GM18511 (cell line): Measurements from ENCODE around the gene CISH.

Experiments used
- ATAC-seq: cut with Tn5 transposase; IDR thresholded peaks from one replicate; pipeline ENCODE4 v1.9.1; 2021; ENCODE audit warnings: mild to moderate bottlenecking, moderate library complexity; ENCODE audit not compliant: unreplicated experiment

CISH gene

DNA sequence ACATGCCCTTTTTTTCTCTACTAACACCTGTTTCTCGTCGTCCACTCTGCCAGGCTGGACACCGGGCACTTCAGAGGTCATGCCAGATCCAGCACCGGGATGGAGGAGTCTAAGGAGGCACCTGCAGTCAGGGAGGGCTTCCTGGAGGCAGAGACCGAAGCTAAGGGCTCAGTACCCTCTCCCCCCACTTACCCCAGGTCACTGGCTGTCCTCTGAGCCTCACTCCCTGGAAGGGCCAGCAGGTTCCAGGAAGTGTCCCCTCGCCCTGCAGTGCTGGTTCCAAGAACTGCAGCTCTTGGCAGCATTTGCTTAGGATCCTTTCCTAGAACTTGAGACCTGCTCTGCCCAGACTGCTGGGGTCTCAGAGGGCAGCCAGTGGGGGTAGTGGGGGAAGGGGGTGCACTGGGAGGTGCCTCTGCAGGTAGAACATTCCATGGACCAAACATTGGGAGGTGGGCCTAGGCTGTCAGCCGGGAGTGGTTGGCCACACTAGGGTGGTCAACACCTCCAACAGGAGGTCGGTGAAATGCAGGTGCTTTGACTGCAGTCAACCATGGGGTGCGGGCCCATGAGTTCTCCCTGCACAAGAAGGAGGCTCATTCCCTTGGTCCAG is 11.3 kb downstream of the CISH start:
- ATAC-seq, result no peak

DNA sequence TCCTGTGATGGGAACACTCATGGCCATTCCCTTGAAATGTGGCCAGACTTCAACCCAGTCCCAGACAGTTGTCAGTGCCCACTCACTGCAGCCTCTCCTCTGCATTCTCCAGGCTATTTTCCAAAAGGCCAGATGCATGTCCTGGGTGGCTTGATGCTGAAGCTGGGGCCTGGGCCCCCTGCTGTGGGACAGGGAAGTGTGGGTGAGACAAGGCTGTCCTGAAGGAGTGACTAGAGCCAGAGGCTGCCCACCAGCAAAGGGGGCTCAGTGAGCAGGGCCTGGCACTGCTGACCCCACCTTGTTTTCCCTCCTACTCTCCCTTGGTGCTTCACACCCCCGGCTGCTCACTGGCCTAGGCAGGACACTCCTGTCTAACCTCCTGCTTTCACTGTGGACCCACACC is 11.9 kb downstream of the CISH start:
- no peak for ATAC-seq

DNA sequence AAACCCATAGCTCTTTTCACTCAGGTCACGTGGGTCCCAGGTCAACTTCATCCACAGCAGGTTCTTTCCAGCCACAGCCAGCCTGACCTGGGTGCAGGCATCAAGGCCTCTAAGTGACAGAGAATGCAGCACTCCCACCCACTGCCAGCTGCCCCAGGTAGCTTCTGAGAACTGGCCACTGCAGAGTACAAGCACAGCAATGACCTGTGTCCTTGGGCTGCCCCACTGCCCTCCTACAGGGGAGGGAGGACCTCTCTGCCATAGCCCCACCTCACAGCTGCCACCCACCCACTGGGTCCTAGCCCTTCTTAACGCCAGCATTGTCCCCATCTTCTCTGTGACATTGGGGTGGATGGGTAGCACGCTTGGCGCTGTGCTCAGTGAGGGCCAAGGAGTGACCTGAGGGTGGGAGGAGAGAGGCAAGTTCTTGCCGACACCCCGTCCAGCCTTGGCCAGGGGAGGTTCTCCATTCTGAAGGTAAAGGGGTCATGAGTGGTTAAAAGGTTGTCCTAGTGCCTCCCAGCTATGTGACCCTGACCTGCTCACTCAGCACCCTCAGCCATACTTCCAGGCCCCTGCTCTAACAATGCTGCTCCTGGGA is 12.4 kb downstream of the CISH start:
- ATAC-seq, result no peak

DNA sequence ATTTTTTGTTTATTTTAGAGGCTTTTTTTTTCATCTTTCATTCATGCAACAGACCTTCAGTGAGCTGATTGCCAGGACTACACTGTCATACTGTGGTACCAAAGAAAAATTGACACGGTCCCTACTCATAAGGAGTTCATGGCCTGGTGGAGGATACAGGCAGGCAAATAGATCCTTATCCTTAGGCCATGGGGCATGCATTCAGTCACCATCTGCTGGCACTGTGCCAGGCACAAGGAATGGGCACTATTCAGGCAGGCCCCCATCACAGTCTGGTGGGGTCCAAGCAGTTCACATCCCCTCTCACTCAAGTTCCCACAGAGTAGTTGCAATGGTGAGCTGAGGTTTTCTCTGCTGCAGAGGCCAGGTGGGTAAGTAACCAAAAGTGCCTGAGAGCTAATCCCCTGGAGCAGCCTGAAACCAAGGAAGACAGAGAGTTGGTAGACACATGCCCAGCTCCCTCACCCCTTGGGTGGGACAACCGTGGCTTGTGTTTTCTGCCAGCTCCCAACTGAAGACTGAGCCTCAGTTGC is 17.3 kb downstream of the CISH start:
- no peak for ATAC-seq

DNA sequence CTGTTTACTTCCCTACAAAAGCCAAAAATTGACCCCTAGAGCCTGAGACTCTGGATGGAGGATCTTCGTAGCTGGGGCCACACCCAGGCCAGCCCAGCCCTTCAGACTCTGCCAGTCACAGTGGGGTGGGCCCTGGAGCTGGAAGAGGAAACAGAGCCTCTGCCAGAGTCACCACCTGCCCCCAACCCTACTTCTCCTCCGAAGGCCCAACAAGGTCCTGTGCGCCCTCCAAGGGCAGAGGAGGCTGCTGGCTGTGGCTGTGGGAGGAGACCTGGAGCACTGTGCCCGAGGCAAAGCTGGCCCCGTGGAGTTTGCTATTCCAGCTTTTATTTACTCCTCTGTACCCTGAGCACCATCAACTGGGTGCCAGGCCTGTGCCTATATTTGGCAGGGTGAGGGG is 19.0 kb downstream of the CISH start:
- no peak for ATAC-seq

DNA sequence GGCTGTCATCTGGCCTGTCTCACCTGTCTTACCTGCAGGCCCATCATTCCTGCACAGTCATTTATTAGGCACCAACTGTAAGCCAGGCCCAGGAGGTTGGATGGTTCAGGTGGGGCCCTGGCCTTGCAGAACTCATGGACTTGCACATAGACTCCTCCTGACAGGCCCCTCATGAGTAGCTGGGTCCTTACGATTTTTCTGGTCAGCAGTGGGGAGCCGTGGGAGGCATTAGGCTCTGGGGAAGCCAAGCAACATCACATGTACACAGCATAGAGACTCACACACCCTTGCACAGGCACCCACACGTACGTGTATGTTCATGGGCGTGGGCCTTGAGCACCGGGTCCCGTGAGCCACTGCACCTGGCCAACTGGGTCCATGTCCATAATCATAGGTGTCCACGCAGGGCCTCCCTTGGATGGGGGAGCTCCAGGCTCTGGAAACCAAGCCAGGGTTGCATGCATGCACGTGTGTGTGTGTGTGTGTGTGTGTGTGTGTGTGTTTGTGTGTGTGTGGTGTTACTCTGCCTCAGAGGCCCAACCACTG is 20.3 kb downstream of the CISH start:
- ATAC-seq, result peak; percentile 2

DNA sequence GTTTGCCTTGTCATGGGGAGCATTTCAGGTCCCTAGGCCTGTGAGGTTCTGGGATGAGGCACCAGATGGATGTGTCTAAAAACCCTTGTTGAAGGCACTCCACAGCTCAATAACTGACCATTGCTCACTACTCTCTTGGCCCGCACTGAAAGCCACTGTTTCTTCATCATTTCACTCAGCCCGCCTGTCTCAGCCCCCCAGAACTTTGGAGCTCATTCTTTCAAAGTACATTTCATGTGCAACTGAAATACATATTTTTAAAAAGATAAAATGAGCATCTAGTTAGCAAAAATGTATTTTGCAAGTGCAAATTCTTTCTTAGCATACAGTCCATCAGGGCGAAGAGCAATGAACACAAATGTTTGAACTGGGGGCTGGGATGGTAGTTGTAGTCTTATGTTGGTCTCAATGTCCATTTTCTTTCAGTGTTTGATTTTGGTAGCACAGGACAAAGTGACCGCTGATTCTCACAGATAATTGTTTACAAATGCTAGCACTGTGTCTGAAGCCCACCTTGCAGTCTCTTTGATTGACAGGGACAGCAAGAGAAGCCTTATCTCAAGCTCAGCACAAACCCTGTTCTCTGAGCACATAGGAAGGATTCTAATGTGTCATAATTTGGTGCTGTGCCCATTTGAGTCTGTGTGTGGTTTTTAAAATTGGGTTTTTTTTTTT is 22.7 kb downstream of the CISH start:
- no peak for ATAC-seq

DNA sequence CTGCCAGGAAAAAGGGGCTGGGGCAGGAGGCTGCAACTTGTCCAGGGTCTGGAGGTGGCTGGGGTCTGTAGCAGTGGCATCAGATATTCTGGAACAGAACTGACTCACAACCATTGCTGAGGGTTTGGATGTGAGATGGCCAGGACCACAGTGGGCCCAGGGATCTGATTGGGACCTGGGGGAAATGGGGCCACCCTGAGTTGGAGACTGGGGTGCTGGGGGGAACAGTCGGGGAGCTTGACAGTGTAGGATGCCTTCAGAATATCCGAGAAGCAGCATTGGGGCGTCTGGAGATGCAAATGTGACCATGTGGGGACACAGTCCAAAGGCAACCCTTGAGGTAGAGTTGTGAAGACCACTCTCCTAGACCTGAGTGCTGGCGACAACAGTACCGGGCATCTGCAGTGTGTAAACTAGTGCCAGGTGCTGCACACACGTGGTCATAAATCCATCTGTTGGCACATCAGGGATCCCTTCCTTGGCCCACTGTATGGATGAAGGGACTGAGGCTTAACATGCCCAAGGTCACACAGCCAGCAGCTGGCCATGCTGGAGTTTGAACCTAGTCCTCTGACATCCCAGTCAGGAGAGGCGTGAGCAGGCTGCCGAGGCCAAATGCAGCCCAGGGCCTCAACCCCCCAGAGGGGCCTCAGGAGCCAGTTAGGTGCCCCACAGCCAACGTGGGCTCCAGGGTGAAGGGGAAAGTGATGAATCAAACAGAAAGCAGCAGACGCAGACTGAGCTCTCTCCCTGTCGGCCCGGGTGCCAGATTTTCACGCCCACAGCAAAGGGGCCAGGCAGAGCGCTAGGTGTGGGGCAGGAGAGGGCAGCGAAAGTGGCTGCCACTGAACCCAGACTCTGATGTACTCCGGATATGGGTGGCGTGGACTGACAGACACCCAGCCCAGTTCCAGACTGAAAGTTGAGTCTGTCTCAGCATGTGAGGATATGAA is 23.5 kb downstream of the CISH start:
- ATAC-seq, result peak; percentile 53

DNA sequence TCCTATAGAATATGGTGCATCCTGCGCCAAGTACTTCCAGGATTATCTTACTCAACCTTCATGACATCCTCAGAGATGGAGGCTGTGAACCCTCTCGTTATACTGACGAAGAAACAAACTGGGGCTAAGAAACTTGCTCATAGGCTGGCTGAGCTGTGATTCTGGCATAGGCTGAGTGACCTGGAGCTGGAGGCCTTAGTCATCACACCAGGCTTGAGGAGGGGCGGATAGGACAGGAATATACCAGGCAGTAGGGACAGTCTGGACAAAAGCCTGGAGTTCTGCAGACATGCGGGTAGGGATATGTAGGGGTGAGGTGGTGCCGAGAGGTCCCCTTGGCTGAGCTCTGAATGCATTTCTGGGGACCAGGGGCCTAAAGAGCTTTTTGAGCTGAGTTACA is 24.2 kb downstream of the CISH start:
- ATAC-seq, result no peak

DNA sequence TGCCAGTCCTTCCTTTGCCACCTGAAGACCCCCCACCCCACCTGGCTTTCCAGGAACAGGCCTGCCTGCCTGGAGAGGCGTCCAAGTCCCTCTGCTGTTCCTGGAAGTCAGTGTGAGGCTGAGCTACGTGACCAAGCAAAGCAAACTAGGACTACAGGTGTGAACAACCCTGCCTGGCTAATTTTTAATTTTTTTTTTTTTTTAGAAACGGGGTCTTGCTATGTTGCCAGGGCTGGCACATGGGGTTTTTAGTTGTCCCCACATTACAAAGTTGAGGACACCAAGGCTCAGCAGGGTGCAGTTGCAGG is 24.9 kb downstream of the CISH start:
- ATAC-seq, result no peak

DNA sequence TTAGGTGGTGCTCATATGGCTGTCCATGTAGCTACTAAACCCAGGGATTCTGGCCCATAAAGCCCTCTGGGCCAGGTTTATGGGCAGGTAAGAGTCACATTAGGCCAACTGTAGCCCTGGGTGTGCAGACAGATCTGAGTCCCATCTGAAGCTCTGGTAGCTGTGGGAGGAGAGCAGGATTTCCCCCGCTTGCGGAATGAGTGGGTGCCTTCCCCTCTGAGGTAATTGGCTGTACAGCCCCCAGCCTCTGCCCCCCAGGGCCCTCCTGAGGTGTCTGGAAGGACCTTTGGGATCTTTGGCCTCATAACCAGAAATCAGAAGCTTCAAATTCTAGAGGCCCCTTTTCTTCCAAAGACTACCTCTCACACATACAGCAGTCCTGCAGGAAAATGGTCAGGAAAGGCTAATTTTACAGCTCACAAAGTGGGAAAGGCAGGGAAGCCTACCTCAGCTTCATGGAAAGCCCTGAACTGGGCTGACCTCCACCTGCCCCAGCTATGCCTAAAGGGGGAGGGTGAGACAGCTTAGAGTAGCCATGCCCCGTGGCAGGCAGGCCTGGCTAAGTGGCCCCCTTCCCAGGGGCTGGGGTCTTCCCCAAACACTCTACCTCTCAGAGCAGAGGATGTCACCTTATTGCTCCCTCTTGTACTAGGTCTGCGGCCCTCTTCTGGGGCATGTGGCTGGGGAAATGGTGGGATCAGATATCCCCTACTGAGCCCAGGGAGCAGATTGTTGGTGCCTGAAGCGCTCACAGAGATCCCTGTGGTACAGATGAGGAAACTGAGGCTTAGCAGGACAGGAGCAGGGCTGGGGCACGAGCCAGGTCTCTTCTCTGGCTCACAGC is 25.4 kb downstream of the CISH start:
- no peak for ATAC-seq

DNA sequence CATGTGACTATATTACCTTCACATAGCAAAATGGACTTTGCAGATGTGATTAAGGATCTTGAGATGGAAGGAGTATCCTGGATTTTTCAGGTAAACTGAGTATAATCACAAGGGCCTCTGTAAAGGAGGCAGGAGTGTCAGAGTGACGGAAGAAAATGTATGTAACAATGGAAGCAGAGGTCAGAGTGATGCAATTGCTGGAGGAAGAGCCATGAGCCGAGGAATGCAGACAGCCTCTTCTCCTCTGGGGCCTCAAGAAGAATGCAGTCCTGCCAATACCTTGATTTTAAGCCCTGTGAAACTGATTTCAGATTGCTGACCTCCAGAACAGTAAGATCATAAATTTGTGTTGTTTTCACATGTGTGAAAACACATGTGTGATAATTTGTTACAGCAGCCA is 27.2 kb downstream of the CISH start:
- no peak for ATAC-seq

DNA sequence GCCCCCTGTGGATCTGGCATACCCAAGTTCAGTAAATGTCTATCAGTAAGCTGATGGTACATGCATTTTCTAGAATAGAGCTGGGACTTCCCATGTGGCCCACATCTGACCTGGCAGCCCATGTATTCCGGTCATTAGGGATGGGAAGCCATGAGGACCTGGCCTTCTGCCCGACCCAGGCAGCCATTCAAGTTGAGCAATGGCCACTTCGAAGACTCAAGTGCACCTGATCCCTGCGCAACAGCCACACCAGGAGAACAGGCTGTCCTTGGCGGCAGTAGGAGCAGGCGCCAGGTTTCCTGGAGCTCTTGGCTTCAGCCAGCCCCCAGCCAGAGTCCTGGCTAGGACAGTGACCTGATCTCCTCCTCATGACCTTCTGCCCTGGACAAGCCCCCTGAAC is 27.7 kb downstream of the CISH start:
- no peak for ATAC-seq

DNA sequence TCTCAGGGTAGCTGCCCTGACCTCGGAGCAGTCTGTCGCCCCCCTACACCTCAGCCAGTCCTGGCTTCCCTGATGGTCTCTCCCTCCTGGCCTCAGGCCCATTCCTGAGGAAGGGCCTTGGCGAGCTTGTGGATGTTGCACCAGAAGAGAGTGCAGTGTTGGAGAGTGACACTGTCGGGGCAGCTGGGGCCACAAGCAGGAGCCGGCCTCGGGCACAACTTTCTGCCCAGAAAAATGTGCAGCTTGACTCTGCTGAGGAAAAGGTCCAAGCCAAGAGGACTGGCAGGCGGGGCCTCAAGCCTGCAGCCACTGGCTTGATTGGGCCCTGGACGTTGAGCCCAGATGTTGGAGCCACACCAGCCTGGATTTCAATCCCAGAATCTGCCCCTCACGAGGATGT is 29.5 kb downstream of the CISH start:
- ATAC-seq, result no peak

DNA sequence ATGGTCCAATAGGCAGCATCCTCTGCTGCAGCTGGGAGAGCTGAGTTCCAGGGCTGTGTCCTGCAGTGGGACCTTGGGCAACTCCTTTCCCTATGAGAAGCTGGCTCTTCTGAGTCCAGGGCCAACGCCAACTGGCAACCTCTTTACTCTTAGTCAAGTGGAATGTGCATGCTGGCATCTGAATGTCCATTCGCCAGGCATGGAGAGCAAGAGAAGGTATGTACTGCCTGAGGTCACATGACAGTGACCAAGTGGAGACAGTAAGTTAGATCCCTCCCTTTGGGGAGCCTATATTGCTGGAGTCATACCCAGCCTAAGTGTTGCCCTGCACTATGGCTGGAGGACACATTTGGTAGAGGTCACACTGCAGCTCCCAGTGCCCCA is 30.1 kb downstream of the CISH start:
- no peak for ATAC-seq

DNA sequence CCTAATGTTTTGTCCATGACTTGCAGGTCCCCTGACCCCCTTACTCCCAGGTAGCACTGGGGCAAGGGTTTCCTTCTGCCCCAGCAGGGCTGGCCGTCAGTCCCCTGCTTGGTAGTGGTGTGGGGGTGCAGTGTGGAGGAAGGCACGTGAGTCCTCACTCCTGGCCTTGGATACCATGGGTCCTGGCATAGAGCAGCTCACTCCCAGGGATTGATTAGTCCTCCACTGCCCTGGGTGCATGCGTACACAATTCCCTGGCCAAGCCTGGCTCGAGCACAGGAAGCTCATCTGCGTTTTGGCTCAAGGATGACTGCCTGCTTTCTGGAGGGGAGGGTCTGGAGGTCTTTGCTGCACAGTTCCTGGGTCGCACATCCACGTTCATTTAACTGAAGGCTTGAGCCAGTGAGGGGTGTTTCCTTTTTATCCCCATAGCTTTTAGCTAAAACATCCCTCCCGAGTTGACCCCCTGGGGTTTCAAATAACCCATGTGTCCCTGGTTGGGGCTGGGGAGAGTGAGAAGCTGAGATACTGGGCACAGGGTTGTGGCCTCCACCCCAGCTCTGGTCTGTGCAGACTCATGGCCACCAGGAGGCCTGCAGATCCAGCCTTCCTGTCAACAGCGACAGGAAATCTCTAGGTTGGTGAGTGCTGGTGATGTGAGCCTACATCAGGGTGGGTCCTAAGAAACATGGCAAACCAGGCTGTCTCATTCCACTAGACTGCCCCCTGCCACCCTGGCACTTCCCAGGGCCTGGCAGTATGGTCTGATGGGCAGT is 30.7 kb downstream of the CISH start:
- ATAC-seq, result no peak

DNA sequence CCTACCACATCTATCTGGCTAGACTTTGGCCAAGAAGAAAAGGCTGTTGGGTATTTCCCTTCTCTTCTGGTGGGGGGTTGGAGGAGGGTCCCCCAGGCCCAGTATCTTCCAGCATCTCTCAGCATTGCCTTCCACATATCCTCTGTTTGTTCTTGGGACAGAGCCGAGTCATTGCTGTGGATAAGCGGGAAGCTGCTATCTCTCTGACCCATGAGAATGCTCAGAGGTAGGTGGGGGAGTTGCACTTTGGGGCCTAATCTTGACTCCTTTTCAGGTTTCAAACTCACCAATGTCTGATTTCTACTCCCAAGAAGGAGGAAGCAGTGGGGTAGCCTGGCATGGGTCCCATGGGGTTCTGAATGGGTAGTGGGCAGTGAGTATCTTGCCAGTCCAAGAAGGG is 34.2 kb downstream of the CISH start:
- ATAC-seq, result no peak

DNA sequence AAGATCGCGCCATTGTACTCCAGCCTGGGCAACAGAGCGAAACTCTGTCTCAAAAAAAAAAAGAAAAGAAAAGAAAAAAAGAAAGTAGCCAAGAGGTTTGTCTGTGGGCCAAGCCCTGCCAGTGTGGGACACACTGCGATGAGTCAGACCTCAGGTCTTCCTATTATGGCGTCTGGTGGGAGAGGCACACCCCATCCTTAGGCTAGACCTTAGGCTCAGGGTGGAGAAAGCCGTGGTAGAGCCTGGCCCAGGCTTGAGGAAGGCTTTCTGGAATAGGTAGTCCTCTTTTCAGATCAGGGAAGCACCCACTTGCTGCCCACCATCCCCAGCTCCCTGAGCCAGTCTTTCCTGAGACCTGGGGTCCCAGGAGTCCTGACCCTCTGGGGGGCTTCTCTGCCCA is 36.2 kb downstream of the CISH start:
- no peak for ATAC-seq

DNA sequence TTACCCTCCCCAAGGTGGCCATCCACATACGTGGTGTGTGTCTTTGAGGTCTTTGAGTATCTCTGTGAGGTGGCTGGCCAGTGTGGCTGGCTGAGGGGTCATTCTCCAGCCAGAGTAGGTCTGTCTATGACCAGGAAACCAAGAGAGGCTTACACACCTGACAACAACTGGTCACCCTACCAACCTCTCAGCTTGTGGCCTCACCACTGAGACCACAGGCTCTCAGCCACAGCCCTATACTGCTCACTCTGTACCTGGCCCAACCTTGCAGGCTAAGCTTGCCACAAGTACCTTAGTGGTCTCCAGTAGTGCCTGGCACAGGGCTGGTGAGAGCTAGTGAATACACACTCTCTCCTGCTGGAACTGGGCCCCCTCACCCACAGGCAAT is 37.1 kb downstream of the CISH start:
- ATAC-seq, result no peak
